IMR-90 (cell line): Measurements from ENCODE around the gene GPBAR1.

Experiments used
- MAFK ChIP-seq: IDR thresholded peaks from 2 replicates; pipeline ENCODE4 v1.6.1; 2012; ENCODE audit warnings: low read depth, low read length, improper control_type of control experiment
- POLR2A ChIP-seq: IDR thresholded peaks from 2 replicates; pipeline ENCODE4 v1.6.1; 2012; ENCODE audit warnings: mild to moderate bottlenecking, low read depth, low read length
- SMC3 ChIP-seq: fragments of 150-350 bp; IDR thresholded peaks from 2 replicates; pipeline ENCODE4 v1.6.1; 2016; ENCODE audit warnings: low read depth, mild to moderate bottlenecking, antibody characterized with exemption, low read length, moderate library complexity

DNA sequence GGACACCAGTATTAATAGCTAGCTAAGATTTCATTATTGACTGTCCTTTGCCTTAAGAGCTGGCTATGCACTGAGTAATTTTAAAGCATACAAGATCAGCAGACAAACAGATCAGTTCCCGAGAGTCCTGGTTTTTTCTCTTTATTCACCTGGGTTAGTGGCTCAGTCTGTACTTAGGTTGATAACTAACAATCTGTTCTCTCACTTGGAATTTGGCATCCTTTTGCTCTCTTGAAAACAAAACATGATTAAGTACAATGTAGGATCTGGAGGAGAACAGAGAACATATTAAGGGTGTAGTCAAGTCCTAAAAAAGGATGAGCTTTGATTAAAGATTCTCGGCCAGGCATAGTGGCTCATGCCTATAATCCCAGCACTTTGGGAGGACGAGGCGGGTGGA, 27.3 kb upstream of the GPBAR1 start:
- no peak for TF ChIP-seq POLR2A
- no peak for TF ChIP-seq MAFK
- no peak for TF ChIP-seq SMC3
